Measurements from ENCODE around the gene PKN2.

The PKN2 gene

DNA sequence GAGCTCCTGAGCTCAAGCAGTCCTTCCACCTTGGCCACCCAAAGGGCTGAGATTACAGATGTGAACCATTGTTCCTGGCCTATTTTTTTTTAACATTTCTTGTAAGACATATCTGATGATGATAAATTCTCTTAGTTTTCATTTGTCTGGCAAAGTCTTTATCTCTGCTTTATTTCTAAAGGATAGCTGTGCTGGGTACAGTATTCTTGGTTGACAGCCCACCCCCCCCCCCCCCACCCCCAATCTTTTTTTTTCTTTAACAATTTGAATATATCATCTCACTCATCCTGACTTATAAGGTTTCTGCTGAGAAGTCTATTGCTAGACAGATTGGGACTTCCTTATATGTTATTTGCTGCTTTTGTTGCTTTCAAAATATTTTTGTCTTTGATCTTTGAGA is 51.3 kb downstream of the PKN2 start:
- no peak overlapping the region for H3K4me3 ChIP-seq (ENCODE audit: low read length)
- DNase-seq (ENCODE audit: low read depth) = no peak
- TF ChIP-seq, protein P1, sequence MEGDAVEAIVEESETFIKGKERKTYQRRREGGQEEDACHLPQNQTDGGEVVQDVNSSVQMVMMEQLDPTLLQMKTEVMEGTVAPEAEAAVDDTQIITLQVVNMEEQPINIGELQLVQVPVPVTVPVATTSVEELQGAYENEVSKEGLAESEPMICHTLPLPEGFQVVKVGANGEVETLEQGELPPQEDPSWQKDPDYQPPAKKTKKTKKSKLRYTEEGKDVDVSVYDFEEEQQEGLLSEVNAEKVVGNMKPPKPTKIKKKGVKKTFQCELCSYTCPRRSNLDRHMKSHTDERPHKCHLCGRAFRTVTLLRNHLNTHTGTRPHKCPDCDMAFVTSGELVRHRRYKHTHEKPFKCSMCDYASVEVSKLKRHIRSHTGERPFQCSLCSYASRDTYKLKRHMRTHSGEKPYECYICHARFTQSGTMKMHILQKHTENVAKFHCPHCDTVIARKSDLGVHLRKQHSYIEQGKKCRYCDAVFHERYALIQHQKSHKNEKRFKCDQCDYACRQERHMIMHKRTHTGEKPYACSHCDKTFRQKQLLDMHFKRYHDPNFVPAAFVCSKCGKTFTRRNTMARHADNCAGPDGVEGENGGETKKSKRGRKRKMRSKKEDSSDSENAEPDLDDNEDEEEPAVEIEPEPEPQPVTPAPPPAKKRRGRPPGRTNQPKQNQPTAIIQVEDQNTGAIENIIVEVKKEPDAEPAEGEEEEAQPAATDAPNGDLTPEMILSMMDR (conservative IDR thresholded peaks at IDR 0.05; ENCODE audit: low read depth, low read length) = no peak

DNA sequence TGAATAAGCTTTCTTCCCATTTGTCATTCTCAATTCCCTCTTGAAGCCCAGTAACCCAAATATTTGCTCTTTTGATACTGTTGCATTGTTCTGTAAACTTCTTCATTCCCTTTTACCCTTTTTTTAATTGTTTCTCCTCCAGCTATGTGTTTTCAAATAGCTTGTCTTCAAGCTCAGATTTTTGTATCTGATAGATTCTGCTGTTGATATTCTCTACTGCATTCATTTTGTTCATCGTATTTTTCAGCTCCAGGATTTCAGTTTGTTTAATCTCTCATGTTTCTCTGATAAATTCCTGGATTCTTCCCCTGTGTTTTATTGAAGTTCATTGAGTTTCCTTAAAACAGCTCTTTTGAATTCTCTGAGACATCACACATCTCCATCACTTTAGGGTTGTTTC is 51.8 kb downstream of the PKN2 start:
- no peak overlapping the region for H3K4me3 ChIP-seq (ENCODE audit: low read length)
- TF ChIP-seq, protein P1 (conservative IDR thresholded peaks at IDR 0.05; ENCODE audit: low read depth, low read length) = no peak
- no peak for DNase-seq (ENCODE audit: low read depth)

DNA sequence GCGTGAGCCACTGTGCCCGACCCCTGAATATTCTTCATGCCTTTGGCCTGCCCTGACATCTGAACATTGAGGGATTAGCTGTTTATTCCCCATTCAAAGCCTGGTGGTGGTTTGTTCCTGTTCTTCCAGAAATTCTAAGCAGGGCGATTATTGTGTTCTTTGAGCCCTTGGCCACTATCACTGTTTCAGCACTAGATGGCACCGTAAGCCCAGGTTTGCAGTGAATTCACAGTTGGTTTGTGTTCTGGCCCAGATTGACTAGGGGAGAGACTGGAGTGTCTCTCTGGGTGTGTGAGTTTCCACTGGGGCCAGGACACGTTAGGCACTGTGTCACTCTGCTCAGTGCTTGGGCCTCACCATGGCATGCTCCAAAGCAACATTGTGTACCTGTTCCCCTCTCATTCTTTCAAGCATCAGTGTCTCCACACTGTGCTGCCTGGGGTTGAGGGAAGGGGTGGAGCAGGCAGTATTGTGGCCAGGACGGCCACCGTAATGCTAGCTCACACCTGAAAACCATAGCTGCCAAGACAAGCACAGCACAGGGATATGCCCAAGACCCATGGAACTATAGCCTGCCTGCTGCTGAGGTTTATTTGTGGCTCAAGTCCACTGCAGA is 52.7 kb downstream of the PKN2 start:
- no peak overlapping the region for H3K4me3 ChIP-seq (ENCODE audit: low read length)
- DNase-seq (ENCODE audit: low read depth) = no peak
- TF ChIP-seq, protein P1 (conservative IDR thresholded peaks at IDR 0.05; ENCODE audit: low read depth, low read length) = peak; percentile 72

DNA sequence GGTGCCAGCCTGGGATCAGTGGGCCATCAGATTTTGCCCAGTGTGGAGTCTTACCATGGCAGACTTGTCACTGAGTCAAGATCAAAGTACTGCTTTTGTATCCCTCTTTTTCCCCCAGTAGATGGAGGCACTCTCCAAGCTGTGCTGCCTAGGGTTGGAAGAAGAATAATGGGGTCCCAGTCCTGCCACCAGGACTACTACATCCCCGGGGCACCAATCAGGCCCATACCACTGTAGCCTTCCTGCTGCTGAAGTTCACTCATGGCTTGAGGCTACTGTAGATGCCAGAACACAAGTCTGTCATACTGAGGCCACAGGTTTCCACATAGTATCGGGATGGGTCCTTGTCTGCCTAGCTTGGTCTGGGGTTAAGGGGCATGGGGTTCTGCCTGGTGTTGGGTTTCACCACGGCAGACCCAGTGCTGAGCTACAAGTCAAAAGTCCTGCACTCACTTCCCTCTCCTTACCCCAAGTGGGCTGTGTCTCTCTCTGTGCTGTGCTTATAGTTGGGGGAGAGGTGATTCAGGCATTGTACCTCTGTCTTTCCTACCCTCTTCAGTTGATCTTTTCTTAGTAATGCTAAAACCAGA is 53.4 kb downstream of the PKN2 start:
- DNase-seq (ENCODE audit: low read depth) = no peak
- TF ChIP-seq, protein P1 (conservative IDR thresholded peaks at IDR 0.05; ENCODE audit: low read depth, low read length) = no peak
- no peak overlapping the region for H3K4me3 ChIP-seq (ENCODE audit: low read length)

DNA sequence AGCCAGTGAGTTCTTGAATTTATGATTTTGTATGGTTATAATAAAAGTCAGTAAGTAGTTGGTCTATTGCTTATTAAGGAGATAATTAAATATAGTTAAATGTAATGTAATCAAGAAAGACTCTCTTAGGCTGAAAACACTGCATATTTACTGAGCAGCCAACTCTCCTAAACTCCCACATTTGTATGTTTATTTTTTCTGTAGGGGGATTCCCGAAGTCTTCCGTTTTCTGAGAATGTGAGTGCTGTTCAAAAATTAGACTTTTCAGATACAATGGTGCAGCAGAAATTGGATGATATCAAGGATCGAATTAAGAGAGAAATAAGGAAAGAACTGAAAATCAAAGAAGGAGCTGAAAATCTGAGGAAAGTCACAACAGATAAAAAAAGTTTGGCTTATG is 56.7 kb downstream of the PKN2 start:
- DNase-seq (ENCODE audit: low read depth) = no peak
- H3K4me3 ChIP-seq (ENCODE audit: low read length) = no peak overlapping the region
- TF ChIP-seq, protein P1 (conservative IDR thresholded peaks at IDR 0.05; ENCODE audit: low read depth, low read length) = no peak

DNA sequence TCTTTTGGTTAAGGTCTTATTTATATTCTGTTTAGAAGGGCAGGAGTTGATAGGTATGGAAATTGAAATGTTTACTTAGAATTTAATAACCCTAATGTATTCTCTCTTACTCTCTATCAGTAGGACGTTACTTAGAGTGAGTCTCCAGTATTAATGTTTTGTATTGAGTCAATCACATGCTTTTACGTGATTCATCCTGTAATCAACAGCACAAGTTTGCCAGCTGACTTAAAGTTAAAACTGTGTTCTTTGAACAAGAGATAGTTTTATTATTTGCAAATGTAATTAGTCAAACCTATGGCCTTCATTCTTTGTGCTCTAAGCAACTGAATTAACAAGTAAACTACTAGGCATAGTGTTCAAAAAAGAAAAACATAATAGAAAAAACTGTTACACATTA is 57.3 kb downstream of the PKN2 start:
- H3K4me3 ChIP-seq (ENCODE audit: low read length) = no peak overlapping the region
- TF ChIP-seq, protein P1 (conservative IDR thresholded peaks at IDR 0.05; ENCODE audit: low read depth, low read length) = no peak
- peak; percentile 26 for DNase-seq (ENCODE audit: low read depth)

DNA sequence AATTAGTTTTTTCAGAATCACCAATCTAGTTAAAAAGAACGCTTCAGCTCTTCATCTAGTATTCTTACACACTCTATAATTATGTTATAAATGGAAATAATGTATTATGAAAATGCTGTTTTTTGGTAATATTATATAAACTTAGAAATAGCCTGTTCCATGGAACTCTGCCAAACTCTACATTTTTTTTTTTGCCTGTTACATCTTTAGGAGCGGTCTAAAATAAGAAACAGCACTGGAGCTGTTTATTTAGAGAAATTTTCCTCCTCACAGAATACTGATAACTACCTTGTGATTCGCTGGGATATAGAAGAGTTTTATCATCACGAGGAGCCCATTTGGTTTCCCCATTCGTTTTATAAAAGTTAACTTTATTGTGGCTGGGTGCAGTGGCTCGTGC is 58.5 kb downstream of the PKN2 start:
- TF ChIP-seq, protein P1 (conservative IDR thresholded peaks at IDR 0.05; ENCODE audit: low read depth, low read length) = no peak
- no peak overlapping the region for H3K4me3 ChIP-seq (ENCODE audit: low read length)
- DNase-seq (ENCODE audit: low read depth) = no peak

All from retinal pigment epithelial cell (primary cell).